ENCODE data around the gene SERGEF.

- TF ChIP-seq, protein P1, sequence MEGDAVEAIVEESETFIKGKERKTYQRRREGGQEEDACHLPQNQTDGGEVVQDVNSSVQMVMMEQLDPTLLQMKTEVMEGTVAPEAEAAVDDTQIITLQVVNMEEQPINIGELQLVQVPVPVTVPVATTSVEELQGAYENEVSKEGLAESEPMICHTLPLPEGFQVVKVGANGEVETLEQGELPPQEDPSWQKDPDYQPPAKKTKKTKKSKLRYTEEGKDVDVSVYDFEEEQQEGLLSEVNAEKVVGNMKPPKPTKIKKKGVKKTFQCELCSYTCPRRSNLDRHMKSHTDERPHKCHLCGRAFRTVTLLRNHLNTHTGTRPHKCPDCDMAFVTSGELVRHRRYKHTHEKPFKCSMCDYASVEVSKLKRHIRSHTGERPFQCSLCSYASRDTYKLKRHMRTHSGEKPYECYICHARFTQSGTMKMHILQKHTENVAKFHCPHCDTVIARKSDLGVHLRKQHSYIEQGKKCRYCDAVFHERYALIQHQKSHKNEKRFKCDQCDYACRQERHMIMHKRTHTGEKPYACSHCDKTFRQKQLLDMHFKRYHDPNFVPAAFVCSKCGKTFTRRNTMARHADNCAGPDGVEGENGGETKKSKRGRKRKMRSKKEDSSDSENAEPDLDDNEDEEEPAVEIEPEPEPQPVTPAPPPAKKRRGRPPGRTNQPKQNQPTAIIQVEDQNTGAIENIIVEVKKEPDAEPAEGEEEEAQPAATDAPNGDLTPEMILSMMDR (IDR thresholded peaks at IDR 0.05; ENCODE audit: insufficient read depth, low read length, poor library complexity, severe bottlenecking): no peak
- no peak for TF ChIP-seq EZH2phosphoT487 (conservative IDR thresholded peaks at IDR 0.05; ENCODE audit: low read length)
These were observed 199.3 kb downstream of the SERGEF start for GRCh38 chr11:17813391-17814059.
